DND-41 (cell line): ENCODE results near the gene EYA4.

Experiments
- ATAC-seq: fragments of 200-7000 bp; cut with Tn5 transposase; 3 replicates; pipeline ENCODE4 v1.9.1; 2021; ENCODE audit warnings: low read depth; ENCODE audit not compliant: insufficient read depth
- DNase-seq: peaks from one replicate; pipeline ENCODE4 v3.0.0-alpha.2; 2020
- H2AFZ ChIP-seq: 2 replicates; pipeline ENCODE4 v1.6.0; 2012; ENCODE audit warnings: low read depth, low read length
- H3K27ac ChIP-seq: 2 replicates; pipeline ENCODE4 v1.5.1; 2012; ENCODE audit warnings: low read length, inconsistent platforms
- H3K27me3 ChIP-seq: fragments of 200-600 bp; sonication (generic); 2 replicates; pipeline ENCODE4 v1.6.0; 2012; ENCODE audit warnings: low read length, mild to moderate bottlenecking, inconsistent platforms; ENCODE audit not compliant: insufficient read depth, poor library complexity
- H3K36me3 ChIP-seq: 2 replicates; pipeline ENCODE4 v1.5.1; 2012; ENCODE audit warnings: low read length, inconsistent platforms; ENCODE audit not compliant: insufficient read depth
- H3K4me1 ChIP-seq: 2 replicates; pipeline ENCODE4 v1.5.1; 2012; ENCODE audit warnings: mild to moderate bottlenecking, low read length; ENCODE audit not compliant: insufficient read depth
- H3K4me2 ChIP-seq: 2 replicates; pipeline ENCODE4 v1.6.0; 2012; ENCODE audit warnings: mild to moderate bottlenecking, moderate library complexity, low read length, inconsistent platforms; ENCODE audit not compliant: insufficient read depth
- H3K4me3 ChIP-seq, 2 experiments: fragments of 200-600 bp in 1 of 2; shearing (Covaris generic) in 1 of 2; 2 replicates each; pipeline ENCODE4 v1.5.1; 2012 to 2016; ENCODE audit warnings: inconsistent platforms in 2 of 2, low read length in 2 of 2, mild to moderate bottlenecking in 2 of 2, low read depth in 1 of 2, moderate library complexity in 1 of 2
- H3K79me2 ChIP-seq: 2 replicates; pipeline ENCODE4 v1.6.0; 2012; ENCODE audit warnings: low read length, inconsistent platforms; ENCODE audit not compliant: insufficient read depth
- H3K9ac ChIP-seq: 2 replicates; pipeline ENCODE4 v1.6.0; 2012; ENCODE audit warnings: low read depth, mild to moderate bottlenecking, inconsistent platforms, low read length, moderate library complexity
- H3K9me3 ChIP-seq: 2 replicates; pipeline ENCODE4 v1.5.1; 2012; ENCODE audit warnings: low read length, moderate library complexity, mild to moderate bottlenecking, inconsistent platforms; ENCODE audit not compliant: insufficient read depth, severe bottlenecking
- H4K20me1 ChIP-seq: 2 replicates; pipeline ENCODE4 v1.6.0; 2012; ENCODE audit warnings: low read length; ENCODE audit not compliant: insufficient read depth
- CTCF ChIP-seq: IDR thresholded peaks from 2 replicates; pipeline ENCODE4 v1.5.1; 2012; ENCODE audit warnings: borderline replicate concordance, low read length, moderate library complexity, mild to moderate bottlenecking; ENCODE audit not compliant: poor library complexity, severe bottlenecking; ENCODE audit errors: extremely low read depth
- EZH2 ChIP-seq: IDR thresholded peaks from 3 replicates; pipeline ENCODE4 v1.6.1; 2012; ENCODE audit warnings: borderline replicate concordance, low read depth, mild to moderate bottlenecking, moderate library complexity, low read length, inconsistent platforms; ENCODE audit not compliant: severe bottlenecking

EYA4 gene

GRCh38 chr6:133301835-133302234 is 60.7 kb downstream of the EYA4 start:
- Histone ChIP-seq H3K9ac (no peak overlapping the region), H3K4me2 (no peak overlapping the region), H3K27me3 (no peaks in the 10 kb centered on the region), H4K20me1 (no peaks in the 10 kb centered on the region), H3K4me1 (no peaks in the 10 kb centered on the region), H3K36me3 (no peaks in the 10 kb centered on the region), H2AFZ (no peak overlapping the region), H3K9me3 (no peaks in the 10 kb centered on the region), H3K79me2 (no peaks in the 10 kb centered on the region), H3K4me3 (no peak overlapping the region), H3K27ac (no peak overlapping the region)
- ATAC-seq (no peak), DNase-seq (no peak)
- TF ChIP-seq EZH2, result no peak
- no peak for TF ChIP-seq CTCF

DNA sequence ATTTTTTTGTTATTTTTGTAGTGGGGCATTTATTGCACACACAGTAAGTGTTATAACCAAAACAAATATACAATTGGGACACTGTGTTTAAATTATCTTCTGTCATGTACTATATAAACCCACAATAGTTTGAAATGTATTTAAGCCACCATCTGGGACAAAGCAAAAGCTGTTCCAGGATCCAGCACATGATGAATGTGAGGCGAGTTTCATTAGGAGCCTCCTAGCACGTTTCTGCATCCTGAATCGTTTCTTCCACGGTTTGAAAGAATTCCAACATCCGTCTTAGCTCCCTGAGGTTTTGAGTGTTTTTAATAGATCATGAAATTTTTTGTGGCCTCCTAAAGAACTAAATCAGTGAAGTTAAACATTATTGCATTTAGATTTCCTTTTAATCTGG is 65.8 kb downstream of the EYA4 start:
- no peaks in the 10 kb centered on the region for H3K27me3 ChIP-seq
- H3K9me3 ChIP-seq, result no peaks in the 10 kb centered on the region
- TF ChIP-seq CTCF (no peak), EZH2 (no peak)
- H3K4me2 ChIP-seq, result no peak overlapping the region
- no peaks in the 10 kb centered on the region for H3K79me2 ChIP-seq
- no peak overlapping the region for H3K4me3 ChIP-seq
- H3K9ac ChIP-seq, result no peak overlapping the region
- no peaks in the 10 kb centered on the region for H3K36me3 ChIP-seq
- no peak for DNase-seq
- ATAC-seq, result no peak
- no peak overlapping the region for H3K27ac ChIP-seq
- no peak overlapping the region for H2AFZ ChIP-seq
- no peaks in the 10 kb centered on the region for H4K20me1 ChIP-seq
- no peaks in the 10 kb centered on the region for H3K4me1 ChIP-seq

GRCh38 chr6:133309579-133309978 is 68.4 kb downstream of the EYA4 start:
- no peaks in the 10 kb centered on the region for H3K79me2 ChIP-seq
- no peak for ATAC-seq
- H3K9ac ChIP-seq, result no peak overlapping the region
- no peaks in the 10 kb centered on the region for H3K27me3 ChIP-seq
- no peak overlapping the region for H3K4me3 ChIP-seq
- no peak overlapping the region for H3K27ac ChIP-seq
- no peaks in the 10 kb centered on the region for H3K4me1 ChIP-seq
- no peak for TF ChIP-seq CTCF
- TF ChIP-seq EZH2, result no peak
- H2AFZ ChIP-seq, result no peak overlapping the region
- no peak for DNase-seq
- no peaks in the 10 kb centered on the region for H4K20me1 ChIP-seq
- H3K36me3 ChIP-seq, result no peaks in the 10 kb centered on the region
- no peaks in the 10 kb centered on the region for H3K9me3 ChIP-seq
- no peak overlapping the region for H3K4me2 ChIP-seq

GRCh38 chr6:133312006-133312405 is 70.8 kb downstream of the EYA4 start:
- ATAC-seq (no peak), DNase-seq (no peak)
- H3K4me1 ChIP-seq, result peaks cover 5% of the 10 kb centered on the region; the same call in 1 of the 2 replicates
- H3K27me3 ChIP-seq, result no peaks in the 10 kb centered on the region
- no peak overlapping the region for H3K4me2 ChIP-seq
- H4K20me1 ChIP-seq, result no peaks in the 10 kb centered on the region
- H3K9ac ChIP-seq, result no peak overlapping the region
- H3K9me3 ChIP-seq, result no peaks in the 10 kb centered on the region
- H3K4me3 ChIP-seq, result no peak overlapping the region
- no peak overlapping the region for H2AFZ ChIP-seq
- H3K79me2 ChIP-seq, result no peaks in the 10 kb centered on the region
- TF ChIP-seq CTCF (no peak), EZH2 (no peak)
- H3K36me3 ChIP-seq, result no peaks in the 10 kb centered on the region
- H3K27ac ChIP-seq, result no peak overlapping the region
